C4-2B (cell line): ENCODE measurements around the gene FKBP8.
A peak's percentile ranks its signal among the peaks of the same experiment; 100 is the strongest.

ENCODE experiments used
- H3K27ac ChIP-seq: fragments of 450-650 bp; 2 replicates; pipeline ENCODE4 v1.5.1; 2017
- ZFX ChIP-seq: fragments of 450-650 bp; IDR thresholded peaks from 2 replicates; pipeline ENCODE4 v1.6.1; 2017
- TF ChIP-seq, protein P1 (sequence below): fragments of 450-650 bp; conservative IDR thresholded peaks from 2 replicates; pipeline ENCODE4 v1.5.1; 2017; ENCODE audit warnings: mild to moderate bottlenecking

The FKBP8 gene

DNA sequence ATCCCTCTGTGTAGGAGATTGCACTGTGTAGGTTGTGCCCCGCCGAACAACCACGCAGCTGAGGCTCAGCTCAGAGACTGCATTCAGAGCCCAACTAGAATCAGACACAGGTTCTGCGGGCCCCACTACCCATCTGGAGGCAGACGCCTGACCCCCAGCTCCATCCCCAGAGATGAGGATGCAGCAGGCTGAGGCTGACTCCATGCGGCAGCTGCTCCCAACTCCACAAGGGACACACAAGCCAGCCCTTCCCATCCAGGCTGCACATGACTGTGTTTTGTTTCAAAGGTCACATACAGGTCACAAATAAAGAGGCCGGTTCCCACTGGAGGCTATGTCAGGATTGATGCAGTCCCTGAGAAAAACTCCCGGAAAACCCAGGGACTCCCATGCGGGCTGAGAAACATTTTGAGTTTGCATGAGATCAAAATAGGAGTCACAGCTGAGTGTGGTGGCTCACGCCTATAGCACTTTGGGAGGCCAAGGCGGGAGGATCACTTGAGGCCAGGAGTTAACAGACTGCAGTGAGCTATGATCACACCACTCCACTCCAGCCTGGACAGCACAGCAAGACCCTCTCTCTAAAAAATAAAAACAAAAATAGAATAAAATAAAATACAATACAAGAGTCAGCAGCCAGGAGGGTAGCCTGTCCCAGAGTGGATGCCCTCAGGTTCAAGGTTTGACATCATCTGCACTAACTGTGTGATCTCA lies 35.5 kb downstream of the FKBP8 start:
- TF ChIP-seq, protein P1, sequence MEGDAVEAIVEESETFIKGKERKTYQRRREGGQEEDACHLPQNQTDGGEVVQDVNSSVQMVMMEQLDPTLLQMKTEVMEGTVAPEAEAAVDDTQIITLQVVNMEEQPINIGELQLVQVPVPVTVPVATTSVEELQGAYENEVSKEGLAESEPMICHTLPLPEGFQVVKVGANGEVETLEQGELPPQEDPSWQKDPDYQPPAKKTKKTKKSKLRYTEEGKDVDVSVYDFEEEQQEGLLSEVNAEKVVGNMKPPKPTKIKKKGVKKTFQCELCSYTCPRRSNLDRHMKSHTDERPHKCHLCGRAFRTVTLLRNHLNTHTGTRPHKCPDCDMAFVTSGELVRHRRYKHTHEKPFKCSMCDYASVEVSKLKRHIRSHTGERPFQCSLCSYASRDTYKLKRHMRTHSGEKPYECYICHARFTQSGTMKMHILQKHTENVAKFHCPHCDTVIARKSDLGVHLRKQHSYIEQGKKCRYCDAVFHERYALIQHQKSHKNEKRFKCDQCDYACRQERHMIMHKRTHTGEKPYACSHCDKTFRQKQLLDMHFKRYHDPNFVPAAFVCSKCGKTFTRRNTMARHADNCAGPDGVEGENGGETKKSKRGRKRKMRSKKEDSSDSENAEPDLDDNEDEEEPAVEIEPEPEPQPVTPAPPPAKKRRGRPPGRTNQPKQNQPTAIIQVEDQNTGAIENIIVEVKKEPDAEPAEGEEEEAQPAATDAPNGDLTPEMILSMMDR, result no peak
- no peak for TF ChIP-seq ZFX
- peak overlapping the region; percentile 86 for H3K27ac ChIP-seq

DNA sequence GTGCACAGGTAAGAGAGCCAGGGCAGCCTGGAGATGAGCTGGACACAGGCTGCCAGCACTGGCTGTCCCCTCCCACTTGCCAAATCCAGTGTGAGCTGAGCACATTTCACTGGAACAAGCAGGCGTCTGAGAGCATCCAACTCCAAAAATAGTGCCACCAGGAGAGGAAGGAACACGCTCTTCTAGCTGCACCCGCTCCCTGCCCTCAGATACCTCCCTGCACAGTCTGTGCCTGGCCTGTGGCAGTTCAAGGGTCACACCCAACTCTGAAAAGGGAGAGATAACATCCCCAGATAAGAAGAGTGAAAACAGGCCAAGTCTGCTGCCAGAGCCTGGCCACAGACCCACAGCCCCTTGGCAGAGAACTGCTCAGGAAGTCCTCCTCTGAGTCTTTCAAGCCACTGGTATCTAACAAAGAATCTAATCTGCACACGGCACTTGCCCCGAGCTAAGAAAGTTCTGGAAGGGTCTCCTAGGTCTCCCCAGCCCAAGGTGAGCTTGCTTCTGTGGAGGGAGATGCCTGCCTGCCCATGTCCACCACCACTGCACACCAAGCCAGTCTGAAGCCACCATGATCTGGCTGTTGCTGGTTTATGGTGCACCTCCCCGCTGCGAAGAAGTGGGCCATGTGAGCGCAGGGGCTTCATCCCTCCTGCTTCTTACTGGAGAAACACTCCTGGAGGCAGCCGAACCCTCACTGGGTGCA lies 36.2 kb downstream of the FKBP8 start:
- no peak for TF ChIP-seq ZFX
- TF ChIP-seq, protein P1, result no peak
- peak overlapping the region; percentile 86 for H3K27ac ChIP-seq

DNA sequence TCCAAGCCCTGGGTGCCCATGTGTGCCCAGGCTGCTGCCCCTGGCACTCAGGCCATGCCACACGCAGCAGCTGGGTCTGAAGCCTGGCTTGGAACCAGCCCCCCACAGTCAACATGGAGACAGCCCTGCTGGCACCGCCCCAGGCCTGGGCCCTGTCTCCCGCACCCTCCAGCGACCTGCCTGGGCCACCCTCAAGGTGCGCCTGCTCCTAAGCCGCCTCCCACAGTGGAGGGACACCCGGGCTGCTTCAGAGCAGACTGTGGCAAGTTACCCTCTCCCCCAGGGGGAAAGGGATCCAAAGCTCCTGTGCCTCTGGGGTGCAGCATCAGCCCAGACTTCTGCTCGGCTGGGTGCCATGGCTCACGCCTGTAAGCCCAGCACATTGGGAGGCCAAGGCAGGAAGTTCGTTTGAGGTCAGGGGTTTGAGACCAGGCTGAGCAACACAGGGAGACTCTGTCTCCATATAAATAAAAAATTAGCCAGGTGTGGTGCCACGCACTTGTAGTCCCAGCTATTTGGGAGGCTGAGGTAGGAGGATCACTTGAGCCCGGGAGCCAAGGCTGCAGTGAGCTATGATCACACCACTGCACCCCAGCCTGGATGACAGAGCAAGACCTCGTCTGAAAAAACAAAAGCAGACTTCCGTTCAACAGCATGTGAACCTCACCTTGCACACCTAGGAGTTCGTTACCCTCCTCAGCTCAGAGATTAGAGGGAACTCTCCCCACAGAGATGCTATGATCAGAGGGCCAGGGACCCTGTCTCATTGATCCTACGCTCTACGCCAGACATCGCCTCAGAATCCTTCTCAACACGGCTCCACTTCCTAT lies 37.1 kb downstream of the FKBP8 start:
- TF ChIP-seq, protein P1, result no peak
- no peak for TF ChIP-seq ZFX
- peak overlapping the region; percentile 86 for H3K27ac ChIP-seq

DNA sequence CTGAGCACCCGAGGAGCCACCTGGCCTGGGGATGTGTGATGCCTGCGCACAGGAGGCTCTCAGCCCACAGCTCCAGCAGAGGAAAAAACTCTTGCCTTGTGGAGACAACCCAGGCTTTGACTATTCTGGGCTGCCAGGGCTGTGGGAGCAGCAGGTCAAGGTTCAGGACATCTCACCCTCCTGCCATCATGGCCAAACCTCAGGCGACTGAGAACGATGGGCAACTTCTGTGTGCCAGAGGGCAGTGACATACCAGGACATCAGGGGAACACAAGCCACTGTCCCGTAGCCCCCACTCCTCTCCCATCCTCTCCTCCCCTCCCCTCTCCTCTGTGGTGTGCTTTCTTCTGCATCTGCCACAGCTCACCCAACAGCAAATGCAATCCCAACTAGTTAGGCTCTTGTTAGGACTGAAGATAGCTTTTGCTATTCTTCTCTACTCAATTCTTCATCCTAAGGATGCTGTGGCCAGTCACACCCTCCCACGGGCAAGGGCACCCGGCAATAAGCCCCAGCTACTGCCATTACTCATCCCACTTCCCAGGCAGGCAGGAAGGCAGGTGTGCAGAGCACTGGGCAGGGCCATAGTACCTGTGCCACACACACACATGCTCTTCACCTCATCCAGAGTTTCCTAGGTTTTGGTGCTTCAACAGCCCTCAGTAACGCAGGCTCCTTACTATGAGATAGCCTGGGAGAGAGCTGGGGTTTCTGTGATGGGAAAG lies 38.3 kb downstream of the FKBP8 start:
- TF ChIP-seq ZFX, result no peak
- TF ChIP-seq, protein P1, result no peak
- H3K27ac ChIP-seq, result peak overlapping the region; percentile 86

DNA sequence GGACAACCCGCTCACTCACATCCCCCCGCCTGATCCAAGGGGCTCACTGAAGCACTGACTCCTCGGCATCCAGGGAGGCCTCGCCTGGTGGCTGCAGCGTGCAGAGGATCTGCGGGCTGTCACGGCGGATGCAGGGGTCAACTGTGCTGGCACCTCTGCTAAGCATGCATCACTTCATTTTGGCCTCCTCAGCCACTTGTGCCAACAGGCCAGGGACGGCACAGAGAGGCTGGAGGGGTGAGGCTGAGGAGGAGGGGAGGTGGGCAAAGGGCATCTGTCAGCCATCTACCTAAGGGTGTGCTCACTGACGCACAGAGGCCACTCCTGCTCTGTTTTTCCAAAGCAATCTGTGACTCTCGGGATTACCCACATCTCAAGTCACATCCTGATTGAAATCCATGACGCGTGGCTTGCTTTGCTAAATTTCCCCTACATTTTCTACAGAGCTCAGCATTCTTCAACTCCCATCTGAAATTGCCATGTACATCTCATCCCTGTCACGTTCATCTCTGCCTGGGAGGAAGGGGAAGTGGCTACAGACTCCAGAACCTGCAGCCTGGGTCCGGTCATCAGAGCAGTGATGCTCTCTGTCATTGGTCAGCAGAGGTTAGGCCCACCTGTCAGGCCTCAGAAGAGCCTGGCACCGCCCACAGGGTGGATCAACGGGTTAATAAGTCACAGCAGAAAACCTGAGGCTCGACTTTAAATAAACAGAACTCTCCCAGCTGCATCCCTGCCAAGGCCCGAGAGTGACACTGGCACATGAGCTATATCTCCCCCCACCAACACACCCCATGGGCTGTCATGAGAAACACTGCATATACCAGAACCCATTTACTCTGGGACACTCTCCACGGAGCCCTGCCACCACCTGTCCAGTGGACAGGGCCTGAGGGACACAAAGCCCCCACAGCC lies 39.1 kb downstream of the FKBP8 start:
- H3K27ac ChIP-seq, result peak overlapping the region; percentile 86
- no peak for TF ChIP-seq ZFX
- TF ChIP-seq, protein P1, result no peak

DNA sequence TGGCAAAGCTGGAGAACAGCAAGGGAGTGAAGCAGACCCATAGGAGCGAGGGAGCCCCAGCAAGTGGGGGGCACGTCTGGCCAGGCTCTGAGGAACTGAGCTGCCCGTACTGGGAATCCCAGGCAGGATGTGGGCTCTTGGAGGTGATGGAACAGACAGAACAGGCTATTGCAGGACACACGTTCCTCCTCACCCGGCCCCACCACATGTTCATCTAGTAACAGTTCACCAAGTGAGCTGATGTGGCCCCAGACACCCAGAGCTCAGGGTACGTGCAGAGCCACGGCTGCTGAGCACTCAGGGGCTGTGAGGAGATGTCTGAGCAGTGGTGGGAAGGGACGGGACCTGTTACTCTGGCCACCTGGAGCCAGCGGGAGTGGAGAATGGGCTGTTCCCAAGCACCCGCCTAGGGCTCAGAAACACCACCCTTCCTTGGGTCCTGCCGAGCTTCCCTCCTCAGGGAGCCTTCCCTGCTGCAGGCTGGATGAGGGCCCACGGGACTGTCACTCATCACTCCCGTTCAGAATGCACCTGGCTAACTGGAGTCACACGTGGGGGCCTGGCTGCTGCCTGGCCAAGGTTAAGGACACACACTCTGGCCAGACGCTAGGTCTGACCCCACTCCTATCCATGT lies 39.9 kb downstream of the FKBP8 start:
- TF ChIP-seq, protein P1, result no peak
- no peak for TF ChIP-seq ZFX
- H3K27ac ChIP-seq, result peak overlapping the region; percentile 86
